ENCODE results near the gene CACNA1D.

Gene CACNA1D

DNA sequence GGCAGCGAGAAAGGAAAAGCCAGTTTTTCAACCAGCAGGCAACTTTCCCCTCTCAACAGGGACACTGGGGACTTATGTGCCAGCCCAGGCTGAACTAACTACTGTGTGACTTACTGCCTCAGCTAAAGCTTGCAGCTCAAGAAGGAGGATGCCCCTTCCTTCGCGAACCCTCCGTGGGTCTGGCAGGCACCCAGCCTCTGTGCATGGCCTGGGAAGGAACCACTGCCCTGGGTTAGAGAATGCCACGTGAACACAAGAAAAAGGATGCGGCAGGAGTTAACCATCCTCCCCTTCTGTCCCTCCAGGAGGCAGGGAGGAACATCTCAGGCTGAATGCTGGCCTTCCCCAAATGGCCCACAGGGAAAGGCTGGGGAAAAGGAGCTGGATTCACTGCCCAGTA, 322.8 kb downstream of the CACNA1D start:
- DNase-seq (ENCODE audit: insufficient read length, low spot score): no peak
- TF ChIP-seq, protein P1, sequence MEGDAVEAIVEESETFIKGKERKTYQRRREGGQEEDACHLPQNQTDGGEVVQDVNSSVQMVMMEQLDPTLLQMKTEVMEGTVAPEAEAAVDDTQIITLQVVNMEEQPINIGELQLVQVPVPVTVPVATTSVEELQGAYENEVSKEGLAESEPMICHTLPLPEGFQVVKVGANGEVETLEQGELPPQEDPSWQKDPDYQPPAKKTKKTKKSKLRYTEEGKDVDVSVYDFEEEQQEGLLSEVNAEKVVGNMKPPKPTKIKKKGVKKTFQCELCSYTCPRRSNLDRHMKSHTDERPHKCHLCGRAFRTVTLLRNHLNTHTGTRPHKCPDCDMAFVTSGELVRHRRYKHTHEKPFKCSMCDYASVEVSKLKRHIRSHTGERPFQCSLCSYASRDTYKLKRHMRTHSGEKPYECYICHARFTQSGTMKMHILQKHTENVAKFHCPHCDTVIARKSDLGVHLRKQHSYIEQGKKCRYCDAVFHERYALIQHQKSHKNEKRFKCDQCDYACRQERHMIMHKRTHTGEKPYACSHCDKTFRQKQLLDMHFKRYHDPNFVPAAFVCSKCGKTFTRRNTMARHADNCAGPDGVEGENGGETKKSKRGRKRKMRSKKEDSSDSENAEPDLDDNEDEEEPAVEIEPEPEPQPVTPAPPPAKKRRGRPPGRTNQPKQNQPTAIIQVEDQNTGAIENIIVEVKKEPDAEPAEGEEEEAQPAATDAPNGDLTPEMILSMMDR (IDR thresholded peaks at IDR 0.05; ENCODE audit: insufficient read depth, missing control alignments): no peak
- FAIRE-seq: no peak

DNA sequence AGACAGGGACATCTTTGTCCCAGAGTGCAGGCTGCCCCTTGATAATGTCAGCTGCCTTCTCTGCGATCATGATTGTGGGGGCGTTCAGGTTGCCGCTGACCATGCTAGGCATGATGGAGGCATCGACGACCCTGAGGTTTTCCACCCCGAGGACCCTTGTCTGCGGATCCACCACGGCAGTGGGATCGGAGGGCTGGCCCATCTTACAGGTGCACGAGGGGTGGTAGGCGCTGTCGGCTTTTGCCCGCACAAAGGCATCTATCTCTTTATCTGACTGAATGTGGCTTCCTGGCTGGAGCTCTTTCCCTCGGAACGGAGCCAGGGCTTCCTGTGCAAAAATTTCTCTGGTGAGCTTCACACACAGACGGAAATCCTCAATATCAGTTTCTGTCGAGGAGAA, 323.4 kb downstream of the CACNA1D start:
- DNase-seq (ENCODE audit: insufficient read length, low spot score) (no peak), FAIRE-seq (no peak)
- TF ChIP-seq, protein P1 (IDR thresholded peaks at IDR 0.05; ENCODE audit: insufficient read depth, missing control alignments): no peak

DNA sequence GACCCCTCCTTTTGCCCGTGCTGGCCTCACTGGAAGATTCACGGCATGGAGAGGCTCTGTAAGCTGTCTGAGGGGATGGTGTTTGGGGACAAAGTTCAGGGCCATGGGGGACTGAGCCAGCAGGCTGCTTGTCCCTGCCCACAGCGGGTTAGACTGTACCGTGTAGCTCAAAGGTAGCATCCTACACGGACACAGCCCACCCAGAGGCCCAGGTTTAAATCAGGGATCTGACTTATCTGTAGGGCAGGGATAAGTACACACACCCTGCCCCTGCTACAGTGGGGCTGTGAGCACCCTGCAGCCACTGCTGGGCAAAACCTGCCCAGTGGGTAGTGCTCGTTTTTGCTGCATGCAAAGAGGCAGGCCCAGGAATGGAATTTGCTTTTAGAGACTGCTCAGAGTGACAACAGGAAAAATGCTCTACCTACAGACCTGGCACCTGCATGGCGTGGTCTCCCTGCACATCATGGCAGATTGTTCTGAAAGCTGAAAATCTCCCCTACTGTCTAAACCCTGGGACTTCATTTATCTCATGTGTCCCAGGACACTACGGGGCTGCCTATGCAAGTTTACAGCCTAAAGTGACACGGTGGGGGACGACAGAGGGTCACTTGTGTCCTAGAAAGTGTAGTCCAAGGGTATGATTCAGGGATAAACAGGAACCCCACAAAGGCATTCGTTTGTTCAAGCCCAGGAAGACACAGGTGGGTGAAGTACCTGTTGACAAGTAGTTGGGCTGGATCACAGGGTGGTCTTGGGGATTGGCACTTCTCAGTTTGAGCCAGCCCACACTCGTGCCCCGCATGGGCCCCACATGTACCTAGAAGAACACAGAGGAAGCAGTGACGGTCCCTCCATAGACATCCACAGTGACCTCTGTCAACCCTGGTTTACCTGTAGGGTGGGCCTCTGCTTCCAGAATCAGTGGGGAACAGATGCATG, 324.1 kb downstream of the CACNA1D start:
- DNase-seq (ENCODE audit: insufficient read length, low spot score) (no peak), FAIRE-seq (no peak)
- TF ChIP-seq, protein P1 (IDR thresholded peaks at IDR 0.05; ENCODE audit: insufficient read depth, missing control alignments): no peak

DNA sequence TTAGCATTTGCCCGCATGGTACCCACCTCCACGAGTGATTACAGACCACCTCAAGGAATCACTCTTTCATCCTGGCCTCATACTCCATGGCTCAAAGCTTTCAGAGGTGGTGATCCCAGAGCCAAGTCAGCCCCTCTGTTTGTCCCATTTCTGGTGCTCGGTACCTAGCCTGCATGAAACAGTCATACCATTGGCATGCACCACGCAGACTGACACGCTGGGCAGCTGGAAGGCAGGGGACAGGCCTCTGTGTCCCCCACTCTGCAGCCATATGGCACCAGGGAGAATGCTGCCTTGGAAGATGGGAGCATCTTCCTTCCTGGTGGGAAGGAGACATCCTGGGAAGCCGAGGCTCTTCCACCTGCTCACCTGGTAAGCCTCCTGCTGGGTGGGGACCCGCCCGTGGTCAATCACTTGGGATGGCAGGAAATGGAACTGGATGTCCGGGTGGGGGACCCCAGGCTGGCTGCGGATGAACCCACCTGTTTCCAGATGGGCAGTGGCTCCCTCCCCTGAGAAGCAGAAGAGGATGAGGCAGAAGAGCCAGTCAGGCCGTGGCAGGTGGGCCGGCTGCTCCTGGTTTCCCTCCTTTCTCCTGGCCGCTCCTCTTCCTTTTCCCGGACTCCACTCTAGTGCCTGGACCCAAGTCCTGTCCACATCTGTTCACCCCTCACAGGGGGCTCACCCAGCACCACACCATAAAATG, 324.9 kb downstream of the CACNA1D start:
- no peak for FAIRE-seq

DNA sequence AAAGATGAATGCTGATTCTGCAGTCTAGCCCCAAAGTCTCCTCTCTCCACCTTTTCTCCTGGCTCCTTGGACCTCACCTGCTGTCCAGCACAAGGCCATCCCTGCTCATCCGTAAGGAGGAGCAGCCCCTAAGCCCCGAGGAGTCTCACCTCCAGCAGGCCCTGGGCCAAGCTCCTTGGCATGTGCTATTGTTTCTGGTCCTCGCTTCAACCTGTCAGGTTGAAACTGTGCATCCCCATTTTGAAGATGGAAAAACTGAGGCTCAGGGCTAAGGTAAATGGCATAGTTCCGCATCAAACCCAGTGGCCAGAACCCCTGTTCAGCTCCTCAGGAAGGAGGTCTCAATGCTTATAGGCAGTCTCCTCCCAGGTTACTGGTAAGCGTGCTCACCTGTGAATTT, 325.7 kb downstream of the CACNA1D start:
- FAIRE-seq: no peak
- DNase-seq (ENCODE audit: insufficient read length, low spot score): no peak
- TF ChIP-seq, protein P1 (IDR thresholded peaks at IDR 0.05; ENCODE audit: insufficient read depth, missing control alignments): no peak

More for the DNA sequence above, 324.9 kb downstream of the CACNA1D start:
- TF ChIP-seq, protein P1 (IDR thresholded peaks at IDR 0.05; ENCODE audit: insufficient read depth, missing control alignments): no peak
- no peak for DNase-seq (ENCODE audit: insufficient read length, low spot score)

DNA sequence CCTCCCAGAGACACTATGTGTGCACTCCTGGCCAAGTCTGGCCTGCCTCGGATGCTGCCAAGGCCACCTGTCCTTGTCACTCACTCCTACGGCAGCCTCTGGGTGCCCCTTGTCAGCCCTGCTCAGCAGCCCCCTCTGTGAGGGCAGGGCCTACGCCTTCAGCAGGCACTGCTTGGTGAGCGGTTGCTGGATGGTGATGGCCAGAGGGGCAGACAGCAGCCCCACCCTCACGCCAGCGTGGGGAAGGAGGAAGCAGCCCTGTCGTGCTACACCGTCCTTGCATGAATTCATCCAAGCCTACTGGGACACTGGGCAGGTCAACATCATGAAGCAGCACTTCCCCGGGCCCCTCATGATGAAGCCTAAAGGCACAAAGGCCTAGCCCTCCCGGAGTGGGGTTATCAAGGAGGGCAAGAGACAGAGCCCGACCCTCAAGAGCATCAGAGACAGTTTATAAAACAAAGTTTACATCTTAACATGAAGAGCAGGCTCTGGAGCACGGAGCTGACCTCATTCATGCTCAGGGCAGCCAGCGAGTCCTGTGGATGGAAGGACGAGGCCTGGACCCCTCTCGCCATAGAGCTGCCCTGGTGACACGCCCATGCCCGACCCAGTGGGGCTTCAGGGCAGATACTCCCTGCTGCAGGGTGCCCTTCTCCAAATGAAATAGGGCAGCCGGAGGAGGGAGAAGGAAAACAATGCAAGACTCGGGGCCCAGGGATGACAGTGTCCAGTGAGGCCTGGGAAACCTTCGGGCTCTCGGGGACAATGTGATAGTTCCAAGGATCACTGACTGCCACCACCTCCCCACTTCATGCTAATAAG, 326.6 kb downstream of the CACNA1D start:
- DNase-seq (ENCODE audit: insufficient read length, low spot score): no peak
- no peak for FAIRE-seq
- TF ChIP-seq, protein P1 (IDR thresholded peaks at IDR 0.05; ENCODE audit: insufficient read depth, missing control alignments): no peak

Measured in D721Med (cell line).